M059J (cell line): Measurements from ENCODE around the gene CDK10. TPM values are rescaled to one million over a fixed set of nuclear protein-coding genes. Genes with fewer than 3 reads are reported as not detected.
A peak's percentile ranks its signal among the peaks of the same experiment; 100 is the strongest.
"Not testable (repeated sequence)": the region's sequence is repeated elsewhere in the genome, so short reads cannot be mapped to it uniquely, and the experiment has no call there.

Experiments used
- DNase-seq: peaks from one replicate; pipeline ENCODE4 v3.0.0-alpha.2; 2012; ENCODE audit warnings: low read depth
- total RNA-seq: library from RNA; depleted of rRNA; stranded (reverse); fragments of >200 nt; shearing (Covaris generic); gene quantifications from 2 replicates; pipeline ENCODE4 v1.2.3, GENCODE V29; 2014

The CDK10 gene
- total RNA-seq, 1 experiment from 2014 or later, result 19.6 TPM

GRCh38 chr16:89695875-89696669 lies 9.6 kb downstream of the CDK10 start:
- DNase-seq, result no peak

DNA sequence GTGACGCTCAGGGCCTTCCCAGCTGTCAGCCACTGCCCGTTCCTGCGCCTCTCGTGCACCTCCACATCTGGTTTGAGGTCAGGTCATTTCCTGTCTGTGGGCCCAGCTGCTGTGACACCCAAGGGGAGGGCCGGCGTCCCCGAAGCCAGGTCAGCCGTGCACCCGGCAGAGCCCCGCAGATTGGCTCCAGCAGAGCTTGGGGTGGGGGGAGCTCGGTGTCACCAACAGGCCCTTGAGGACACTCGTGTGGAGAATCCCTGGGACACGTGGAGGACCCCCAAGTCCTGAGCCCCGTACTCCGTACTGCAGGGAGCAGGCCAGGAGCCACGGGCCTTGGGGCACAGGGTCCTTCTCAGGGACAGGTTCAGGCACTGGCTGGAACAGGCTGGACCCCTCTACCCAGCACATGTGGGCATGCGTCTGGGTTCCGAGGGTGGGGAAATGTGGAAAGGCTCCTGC lies 10.2 kb downstream of the CDK10 start:
- no peak for DNase-seq

DNA sequence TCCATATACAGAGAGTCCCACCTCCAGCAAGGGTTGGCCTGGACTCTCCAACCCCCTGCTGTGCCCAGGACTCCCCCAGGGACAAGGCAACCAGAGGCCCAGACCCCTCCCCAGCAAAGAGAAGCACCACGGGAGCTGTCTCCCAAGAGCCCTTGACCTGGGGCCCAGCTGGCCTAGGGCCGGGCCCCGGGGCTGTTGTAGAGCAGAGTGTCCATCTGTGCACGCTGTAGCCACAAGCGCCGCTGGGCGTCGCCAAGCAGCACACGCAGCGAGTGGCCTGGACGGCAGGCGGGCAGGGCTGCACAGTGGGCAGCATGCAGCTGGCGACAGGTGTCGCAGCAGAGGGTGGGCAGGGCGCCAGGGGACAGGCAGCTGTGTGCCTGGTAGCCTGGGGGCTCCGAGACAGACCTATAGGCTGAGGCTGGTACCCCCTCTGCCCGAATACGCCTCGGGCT lies 10.7 kb downstream of the CDK10 start:
- no peak for DNase-seq

GRCh38 chr16:89697616-89698331 lies 11.3 kb downstream of the CDK10 start:
- DNase-seq, result no peak

DNA sequence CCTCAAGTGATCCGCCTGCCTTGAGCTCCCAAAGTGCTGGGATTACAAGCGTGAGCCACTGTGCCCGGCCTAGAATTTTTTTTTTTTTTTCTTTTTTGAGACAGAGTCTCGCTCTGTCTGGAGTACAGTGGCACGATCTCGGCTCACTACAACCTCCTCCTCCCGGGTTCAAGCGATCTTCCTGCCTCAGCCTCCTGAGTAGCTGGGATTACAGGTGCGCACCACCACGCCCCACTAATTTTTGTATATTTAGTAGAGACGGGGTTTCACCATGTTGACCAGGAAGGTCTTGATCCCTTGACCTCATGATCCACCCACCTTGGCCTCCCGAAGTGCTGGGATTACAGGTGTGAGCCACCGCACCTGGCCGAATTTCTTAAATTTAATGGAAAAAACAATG lies 12.2 kb downstream of the CDK10 start:
- DNase-seq, result not testable (repeated sequence)

- not testable (repeated sequence) for DNase-seq
Measured at GRCh38 chr16:89699629-89700099, 13.2 kb downstream of the CDK10 start.

GRCh38 chr16:89700100-89700648 lies 13.7 kb downstream of the CDK10 start:
- peak; percentile 98 for DNase-seq

GRCh38 chr16:89700649-89701424 lies 14.3 kb downstream of the CDK10 start:
- peak; percentile 55 for DNase-seq

GRCh38 chr16:89701425-89702406 lies 15.2 kb downstream of the CDK10 start, which contains the start of gene SPATA2L:
TSS of gene SPATA2L (minus strand) at chr16:89701705. CDS start at chr16:89701232, 473 bp downstream.
- DNase-seq, result peak; percentile 90

DNA sequence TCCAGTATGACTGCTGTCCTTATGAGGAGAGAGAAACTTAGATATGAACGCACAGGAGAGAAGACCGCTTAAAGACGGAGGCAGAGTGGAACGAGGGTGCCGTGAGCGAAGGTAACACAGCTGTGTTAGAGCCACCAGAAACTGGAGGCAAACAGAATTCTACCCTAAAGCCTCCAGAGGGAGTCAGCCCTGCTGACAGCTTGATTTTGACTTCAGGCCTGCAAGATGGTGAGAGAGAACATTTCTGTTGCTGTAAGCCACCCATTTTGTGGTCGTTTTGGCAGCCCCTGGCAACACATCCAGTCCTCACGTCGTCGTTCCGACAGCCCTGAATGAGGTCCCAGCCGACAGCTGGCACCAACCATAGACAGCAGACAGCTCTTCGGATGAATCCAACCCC lies 17.8 kb downstream of the CDK10 start:
- no peak for DNase-seq

- no peak for DNase-seq
Measured at GRCh38 chr16:89705006-89705405, 18.5 kb downstream of the CDK10 start.

DNA sequence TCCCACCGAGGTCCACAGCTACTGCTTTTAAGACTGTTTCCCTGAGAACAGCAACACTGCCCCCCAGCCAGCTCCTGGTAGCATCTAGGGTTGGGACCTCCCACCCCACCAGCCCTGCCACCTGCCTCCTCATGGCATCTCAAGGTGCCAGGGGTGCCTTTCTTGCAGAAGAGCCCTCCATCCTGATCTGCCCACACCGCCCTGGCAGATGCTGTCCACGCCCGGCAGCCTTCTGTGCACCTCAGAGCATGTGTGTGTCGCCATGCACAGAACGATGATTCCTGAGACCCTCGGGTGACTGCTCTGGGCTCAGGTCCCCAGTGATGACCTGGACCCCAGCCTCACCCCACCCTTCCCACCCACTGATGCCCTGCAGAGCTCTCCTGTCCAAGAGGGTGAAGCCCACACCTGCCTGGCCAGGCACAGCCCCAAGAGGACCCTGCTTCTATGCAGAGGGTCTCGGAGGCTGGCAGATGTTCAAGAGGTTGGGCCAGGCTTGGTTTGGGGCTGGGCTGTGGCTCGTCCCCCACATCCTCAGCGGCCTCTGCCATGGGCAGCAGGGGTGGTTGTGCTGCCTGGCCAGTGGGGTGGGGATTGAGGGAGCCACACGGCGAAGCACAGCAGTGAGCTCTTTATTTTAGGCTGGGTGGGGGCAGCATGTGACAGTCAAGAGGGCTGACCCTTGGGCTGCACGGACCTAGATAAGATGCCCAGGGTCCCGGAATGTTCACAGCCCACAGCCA lies 20.2 kb downstream of the CDK10 start:
- no peak for DNase-seq

DNA sequence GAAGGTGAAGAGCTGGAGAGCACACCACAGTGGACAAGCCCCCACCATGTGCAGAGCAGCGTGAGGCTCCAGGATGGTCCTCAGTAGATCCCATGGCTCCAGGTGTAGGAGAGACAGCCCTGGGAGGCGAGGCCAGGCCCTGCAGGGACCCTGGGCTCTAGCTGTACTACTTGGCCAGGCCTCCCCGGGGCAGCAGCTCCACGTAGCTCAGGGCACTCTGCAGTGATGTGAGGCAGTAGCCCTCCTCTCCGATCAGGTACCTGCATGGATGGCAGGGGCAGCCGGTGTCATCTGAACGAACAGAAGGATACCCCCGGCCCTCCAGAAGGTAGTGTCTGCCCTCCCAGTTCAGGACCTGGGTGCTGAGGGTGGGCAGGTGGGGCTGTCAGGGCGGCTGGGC lies 21.2 kb downstream of the CDK10 start:
- DNase-seq, result no peak

DNA sequence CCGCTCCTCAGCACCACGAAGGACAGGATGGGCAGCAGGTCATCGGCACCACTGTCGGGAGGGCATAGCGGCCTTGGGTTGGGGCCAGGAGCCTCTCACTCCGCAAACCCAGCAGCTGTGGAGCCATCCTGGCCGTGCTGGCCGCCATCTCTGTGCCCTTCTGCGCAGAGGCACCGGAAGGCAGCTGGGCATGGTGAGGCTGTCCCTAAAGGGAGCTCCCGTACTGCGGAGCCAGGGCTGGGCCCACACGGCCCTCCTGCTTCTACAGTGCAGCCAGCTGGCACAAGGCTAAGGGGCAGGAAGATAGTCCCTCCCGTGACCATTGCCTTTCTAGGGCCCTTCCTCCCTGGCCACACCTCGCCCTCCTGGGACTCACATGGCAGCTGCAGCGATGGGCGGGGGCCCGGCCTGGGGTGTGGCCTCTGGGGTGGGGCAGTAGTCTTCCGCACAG lies 22.0 kb downstream of the CDK10 start:
- DNase-seq, result no peak

- no peak for DNase-seq
Measured at GRCh38 chr16:89709166-89709565, 22.7 kb downstream of the CDK10 start.

DNA sequence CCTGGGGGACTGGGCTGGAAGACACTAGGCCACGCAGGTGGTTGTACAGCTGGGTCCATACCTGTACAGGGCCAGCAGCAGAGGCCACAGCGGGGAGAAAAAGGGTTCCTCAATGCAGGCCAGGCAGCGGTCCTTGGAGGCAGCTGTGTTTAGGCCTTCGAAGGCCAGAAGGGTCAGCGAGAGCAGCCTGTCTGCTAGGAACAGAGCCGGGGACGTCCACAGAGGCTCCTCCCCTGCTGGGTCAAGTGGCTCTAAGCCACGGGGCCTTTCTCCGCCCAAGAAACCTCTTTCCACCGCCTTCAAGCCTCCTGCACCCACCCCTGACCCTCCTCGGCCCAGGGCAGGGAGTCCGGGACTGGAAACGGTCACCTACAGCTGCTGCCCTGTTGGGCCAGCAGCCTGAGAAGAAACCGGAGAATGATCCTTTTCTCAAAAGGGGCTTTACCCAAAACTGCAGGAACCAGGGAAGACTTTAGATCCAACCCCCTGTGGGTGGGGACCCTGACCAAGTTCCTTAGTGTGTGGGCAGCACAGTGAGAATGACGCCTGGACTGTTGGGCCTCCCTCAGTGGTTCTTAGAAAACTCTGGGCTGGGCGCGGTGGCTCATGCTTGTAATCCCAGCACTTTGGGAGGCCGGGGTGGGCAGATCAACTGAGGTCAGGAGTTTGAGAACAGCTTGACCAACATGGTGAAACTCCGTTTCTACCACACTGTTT lies 23.4 kb downstream of the CDK10 start:
- DNase-seq, result no peak

- no peak for DNase-seq
Measured at GRCh38 chr16:89710709-89711564, 24.4 kb downstream of the CDK10 start.
